Neural cell (in vitro differentiated cells): ENCODE results near the gene AEBP1. TPM values are rescaled to one million over a fixed set of nuclear protein-coding genes. Genes with fewer than 3 reads are reported as not detected.

Experiments used
- H2AFZ ChIP-seq: fragments of 200-600, 300-800 bp; sonication (generic), shearing (Covaris generic); 2 replicates; pipeline ENCODE4 v1.6.0; 2014; ENCODE audit warnings: low read depth, mild to moderate bottlenecking, antibody characterized with exemption, low read length, moderate library complexity
- H3F3A ChIP-seq: fragments of 200-600 bp; shearing (Covaris generic); 2 replicates; pipeline ENCODE4 v1.6.1; 2016; ENCODE audit warnings: mild to moderate bottlenecking, moderate library complexity, mixed read lengths, antibody characterized with exemption, low read length; ENCODE audit not compliant: insufficient read depth, poor library complexity, severe bottlenecking
- H3K27ac ChIP-seq: fragments of 200-600, 300-800 bp; sonication (generic), shearing (Covaris generic); 2 replicates; pipeline ENCODE4 v1.5.1; 2014; ENCODE audit warnings: mild to moderate bottlenecking, low read length, moderate library complexity
- H3K27me3 ChIP-seq: fragments of 300-800, 200-600 bp; sonication (generic), shearing (Covaris generic); 2 replicates; pipeline ENCODE4 v1.6.0; 2014; ENCODE audit warnings: mild to moderate bottlenecking, low read depth, low read length, moderate library complexity; ENCODE audit not compliant: insufficient read depth
- H3K36me3 ChIP-seq: fragments of 300-800, 200-600 bp; sonication (generic), shearing (Covaris generic); 2 replicates; pipeline ENCODE4 v1.5.1; 2014; ENCODE audit warnings: mild to moderate bottlenecking, antibody characterized with exemption, low read length, moderate library complexity; ENCODE audit not compliant: insufficient read depth
- H3K4me2 ChIP-seq: fragments of 300-800, 200-600 bp; sonication (generic), shearing (Covaris generic); 2 replicates; pipeline ENCODE4 v1.6.0; 2014; ENCODE audit warnings: mild to moderate bottlenecking, low read length
- H3K4me3 ChIP-seq: fragments of 300-800, 200-600 bp; sonication (generic), shearing (Covaris generic); 2 replicates; pipeline ENCODE4 v1.5.1; 2014; ENCODE audit warnings: mild to moderate bottlenecking, low read length, moderate library complexity
- H3K79me2 ChIP-seq: fragments of 200-600 bp; shearing (Covaris generic); replicated peaks from 2 replicates; pipeline ENCODE4 v1.6.0; 2014; ENCODE audit warnings: mild to moderate bottlenecking, low read length, moderate library complexity; ENCODE audit not compliant: insufficient read depth
- H3K9ac ChIP-seq: fragments of 300-800, 200-600 bp; sonication (generic), shearing (Covaris generic); 2 replicates; pipeline ENCODE4 v1.6.1; 2016; ENCODE audit warnings: mild to moderate bottlenecking, low read length, mixed read lengths
- H3K9me2 ChIP-seq: fragments of 200-600 bp; shearing (Covaris generic); 2 replicates; pipeline ENCODE4 v1.6.1; 2016; ENCODE audit warnings: mild to moderate bottlenecking, low read length, mixed read lengths; ENCODE audit not compliant: insufficient read depth
- H3K9me3 ChIP-seq: fragments of 200-600, 300-800 bp; sonication (generic), shearing (Covaris generic); 2 replicates; pipeline ENCODE4 v1.6.1; 2016; ENCODE audit warnings: mild to moderate bottlenecking, mixed run types, low read length, moderate library complexity, mixed read lengths
- H4K20me1 ChIP-seq: fragments of 200-600 bp; shearing (Covaris generic); 2 replicates; pipeline ENCODE4 v1.6.1; 2016; ENCODE audit warnings: mild to moderate bottlenecking, mixed run types; ENCODE audit not compliant: insufficient read depth
- EP300 ChIP-seq: fragments of 450-650 bp; conservative IDR thresholded peaks from 2 replicates; pipeline ENCODE4 v1.6.1; 2014; ENCODE audit warnings: antibody characterized with exemption, mild to moderate bottlenecking, moderate library complexity; ENCODE audit not compliant: poor library complexity, severe bottlenecking
- MXI1 ChIP-seq: fragments of 450-650 bp; conservative IDR thresholded peaks from 2 replicates; pipeline ENCODE4 v1.6.1; 2014; ENCODE audit warnings: antibody characterized with exemption, mild to moderate bottlenecking; ENCODE audit not compliant: poor library complexity, severe bottlenecking
- POLR2AphosphoS5 ChIP-seq: IDR thresholded peaks from 2 replicates; pipeline ENCODE4 v1.6.1; 2012
- RAD21 ChIP-seq: fragments of 450-650 bp; conservative IDR thresholded peaks from 2 replicates; pipeline ENCODE4 v1.6.1; 2014; ENCODE audit warnings: antibody characterized with exemption, mild to moderate bottlenecking, moderate library complexity
- SMC3 ChIP-seq: fragments of 450-650 bp; conservative IDR thresholded peaks from 2 replicates; pipeline ENCODE4 v1.6.1; 2014; ENCODE audit warnings: antibody characterized with exemption, mild to moderate bottlenecking, moderate library complexity; ENCODE audit not compliant: poor library complexity
- TAF1 ChIP-seq: IDR thresholded peaks from 2 replicates; pipeline ENCODE4 v1.6.1; 2012; ENCODE audit warnings: low read depth
- polyA plus RNA-seq: library from polyadenylated mRNA; depleted of rRNA; stranded (reverse); fragments of >200 nt; gene quantifications from 2 replicates; pipeline ENCODE4 v1.2.3, GENCODE V29; 2014
- TF ChIP-seq, protein P1 (sequence below): fragments of 450-650 bp; IDR thresholded peaks from 2 replicates; pipeline ENCODE4 v1.5.1; 2014; ENCODE audit warnings: antibody characterized with exemption, mild to moderate bottlenecking, moderate library complexity; ENCODE audit not compliant: poor library complexity, severe bottlenecking
- TF ChIP-seq, protein P2 (sequence below): IDR thresholded peaks from 2 replicates; pipeline ENCODE4 v1.6.1; 2012; ENCODE audit warnings: borderline replicate concordance

Gene AEBP1
- polyA plus RNA-seq, 1 donor from 2014 or later: 0.30 TPM

DNA sequence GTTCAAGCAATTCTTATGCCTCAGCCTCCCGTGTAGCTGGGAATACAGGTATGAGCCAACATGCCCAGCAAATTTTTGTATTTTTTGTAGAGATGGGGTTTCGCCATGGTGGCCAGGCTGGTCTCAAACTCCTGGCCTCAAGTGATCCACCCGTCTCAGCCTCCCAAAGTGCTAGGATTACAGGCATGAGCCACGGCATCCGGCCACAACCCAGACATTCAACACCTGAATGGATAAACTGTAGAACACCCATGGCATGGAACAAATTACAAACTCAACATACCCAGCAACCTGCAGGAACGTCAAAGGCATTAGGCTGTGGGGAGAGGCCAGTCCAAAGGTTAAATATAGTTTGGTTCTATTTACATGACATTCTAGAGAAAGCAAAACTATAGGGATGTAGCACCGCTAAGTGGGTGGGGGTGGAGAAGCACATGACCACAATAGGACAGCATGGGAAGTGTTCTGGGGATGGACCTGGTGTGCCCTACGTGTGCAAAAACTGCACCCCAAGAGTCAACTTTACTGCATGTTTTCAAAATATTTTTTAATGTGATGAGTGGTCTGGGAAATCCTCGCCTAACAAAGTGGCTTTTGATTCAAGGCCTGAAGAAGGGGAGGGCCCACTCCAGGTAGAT is 32.3 kb upstream of the AEBP1 start:
- Histone ChIP-seq H3K4me2 (no peak overlapping the region), H3K4me3 (no peak overlapping the region), H3K9ac (no peak overlapping the region), H3K27ac (no peak overlapping the region), H3F3A (no peaks in the 10 kb centered on the region), H4K20me1 (no peaks in the 10 kb centered on the region), H3K79me2 (no peaks in the 10 kb centered on the region), H2AFZ (no peak overlapping the region), H3K36me3 (no peaks in the 10 kb centered on the region), H3K9me2 (no peaks in the 10 kb centered on the region), H3K9me3 (no peaks in the 10 kb centered on the region), H3K27me3 (no peaks in the 10 kb centered on the region)
- no peak for TF ChIP-seq TAF1

DNA sequence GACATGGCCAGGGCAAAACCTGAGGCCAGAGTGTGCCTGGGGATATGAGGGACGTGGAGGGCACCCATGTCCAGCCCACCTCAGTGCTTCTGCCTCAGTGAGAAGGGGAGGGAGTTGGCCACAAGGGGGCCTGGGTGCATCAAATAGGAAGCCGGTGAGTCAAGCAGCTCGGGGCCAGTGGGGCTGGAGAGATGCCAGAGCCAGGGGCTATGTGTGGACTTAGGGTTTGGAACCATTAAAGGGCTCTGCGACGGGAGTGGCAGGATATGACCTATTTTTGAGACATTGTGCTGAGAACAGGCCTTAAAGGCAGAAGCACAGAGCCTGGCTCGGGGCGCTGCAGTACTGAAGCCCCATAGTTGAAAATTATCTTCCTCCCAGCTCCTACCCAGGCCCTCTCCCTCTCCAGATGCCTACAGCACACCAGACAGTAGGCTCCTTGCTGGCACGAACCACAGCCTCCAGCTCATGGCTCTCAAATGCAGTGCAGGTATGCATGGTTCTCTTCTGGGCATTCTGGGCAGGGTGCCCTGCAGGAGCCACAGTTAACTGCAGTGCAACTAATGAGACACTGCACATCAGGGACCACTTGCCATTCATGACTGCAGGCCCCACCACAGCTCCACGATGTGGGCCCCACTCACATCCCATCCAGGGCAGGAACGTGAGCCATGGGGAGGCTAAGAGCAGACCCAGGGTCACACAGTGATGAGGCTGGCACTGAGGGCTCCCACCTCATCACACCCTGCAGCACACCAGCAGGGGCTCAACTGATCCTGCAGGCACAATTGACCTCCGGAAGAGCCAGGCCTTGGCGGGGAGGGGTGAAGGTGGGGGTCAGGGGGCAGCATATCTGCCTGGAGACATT is 31.5 kb upstream of the AEBP1 start:
- Histone ChIP-seq H4K20me1 (no peaks in the 10 kb centered on the region), H3K27ac (no peak overlapping the region), H3K4me2 (no peak overlapping the region), H3K9me3 (no peaks in the 10 kb centered on the region), H3K36me3 (no peaks in the 10 kb centered on the region), H3K9me2 (no peaks in the 10 kb centered on the region), H3K4me3 (no peak overlapping the region), H3F3A (no peaks in the 10 kb centered on the region), H3K27me3 (no peaks in the 10 kb centered on the region), H3K9ac (no peak overlapping the region), H3K79me2 (no peaks in the 10 kb centered on the region), H2AFZ (no peak overlapping the region)
- TF ChIP-seq RAD21 (no peak), POLR2AphosphoS5 (peak; percentile 6), SMC3 (peak; percentile 48)
- TF ChIP-seq, protein P1, sequence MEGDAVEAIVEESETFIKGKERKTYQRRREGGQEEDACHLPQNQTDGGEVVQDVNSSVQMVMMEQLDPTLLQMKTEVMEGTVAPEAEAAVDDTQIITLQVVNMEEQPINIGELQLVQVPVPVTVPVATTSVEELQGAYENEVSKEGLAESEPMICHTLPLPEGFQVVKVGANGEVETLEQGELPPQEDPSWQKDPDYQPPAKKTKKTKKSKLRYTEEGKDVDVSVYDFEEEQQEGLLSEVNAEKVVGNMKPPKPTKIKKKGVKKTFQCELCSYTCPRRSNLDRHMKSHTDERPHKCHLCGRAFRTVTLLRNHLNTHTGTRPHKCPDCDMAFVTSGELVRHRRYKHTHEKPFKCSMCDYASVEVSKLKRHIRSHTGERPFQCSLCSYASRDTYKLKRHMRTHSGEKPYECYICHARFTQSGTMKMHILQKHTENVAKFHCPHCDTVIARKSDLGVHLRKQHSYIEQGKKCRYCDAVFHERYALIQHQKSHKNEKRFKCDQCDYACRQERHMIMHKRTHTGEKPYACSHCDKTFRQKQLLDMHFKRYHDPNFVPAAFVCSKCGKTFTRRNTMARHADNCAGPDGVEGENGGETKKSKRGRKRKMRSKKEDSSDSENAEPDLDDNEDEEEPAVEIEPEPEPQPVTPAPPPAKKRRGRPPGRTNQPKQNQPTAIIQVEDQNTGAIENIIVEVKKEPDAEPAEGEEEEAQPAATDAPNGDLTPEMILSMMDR: peak; percentile 53
- TF ChIP-seq, protein P2, sequence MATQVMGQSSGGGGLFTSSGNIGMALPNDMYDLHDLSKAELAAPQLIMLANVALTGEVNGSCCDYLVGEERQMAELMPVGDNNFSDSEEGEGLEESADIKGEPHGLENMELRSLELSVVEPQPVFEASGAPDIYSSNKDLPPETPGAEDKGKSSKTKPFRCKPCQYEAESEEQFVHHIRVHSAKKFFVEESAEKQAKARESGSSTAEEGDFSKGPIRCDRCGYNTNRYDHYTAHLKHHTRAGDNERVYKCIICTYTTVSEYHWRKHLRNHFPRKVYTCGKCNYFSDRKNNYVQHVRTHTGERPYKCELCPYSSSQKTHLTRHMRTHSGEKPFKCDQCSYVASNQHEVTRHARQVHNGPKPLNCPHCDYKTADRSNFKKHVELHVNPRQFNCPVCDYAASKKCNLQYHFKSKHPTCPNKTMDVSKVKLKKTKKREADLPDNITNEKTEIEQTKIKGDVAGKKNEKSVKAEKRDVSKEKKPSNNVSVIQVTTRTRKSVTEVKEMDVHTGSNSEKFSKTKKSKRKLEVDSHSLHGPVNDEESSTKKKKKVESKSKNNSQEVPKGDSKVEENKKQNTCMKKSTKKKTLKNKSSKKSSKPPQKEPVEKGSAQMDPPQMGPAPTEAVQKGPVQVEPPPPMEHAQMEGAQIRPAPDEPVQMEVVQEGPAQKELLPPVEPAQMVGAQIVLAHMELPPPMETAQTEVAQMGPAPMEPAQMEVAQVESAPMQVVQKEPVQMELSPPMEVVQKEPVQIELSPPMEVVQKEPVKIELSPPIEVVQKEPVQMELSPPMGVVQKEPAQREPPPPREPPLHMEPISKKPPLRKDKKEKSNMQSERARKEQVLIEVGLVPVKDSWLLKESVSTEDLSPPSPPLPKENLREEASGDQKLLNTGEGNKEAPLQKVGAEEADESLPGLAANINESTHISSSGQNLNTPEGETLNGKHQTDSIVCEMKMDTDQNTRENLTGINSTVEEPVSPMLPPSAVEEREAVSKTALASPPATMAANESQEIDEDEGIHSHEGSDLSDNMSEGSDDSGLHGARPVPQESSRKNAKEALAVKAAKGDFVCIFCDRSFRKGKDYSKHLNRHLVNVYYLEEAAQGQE: no peak

DNA sequence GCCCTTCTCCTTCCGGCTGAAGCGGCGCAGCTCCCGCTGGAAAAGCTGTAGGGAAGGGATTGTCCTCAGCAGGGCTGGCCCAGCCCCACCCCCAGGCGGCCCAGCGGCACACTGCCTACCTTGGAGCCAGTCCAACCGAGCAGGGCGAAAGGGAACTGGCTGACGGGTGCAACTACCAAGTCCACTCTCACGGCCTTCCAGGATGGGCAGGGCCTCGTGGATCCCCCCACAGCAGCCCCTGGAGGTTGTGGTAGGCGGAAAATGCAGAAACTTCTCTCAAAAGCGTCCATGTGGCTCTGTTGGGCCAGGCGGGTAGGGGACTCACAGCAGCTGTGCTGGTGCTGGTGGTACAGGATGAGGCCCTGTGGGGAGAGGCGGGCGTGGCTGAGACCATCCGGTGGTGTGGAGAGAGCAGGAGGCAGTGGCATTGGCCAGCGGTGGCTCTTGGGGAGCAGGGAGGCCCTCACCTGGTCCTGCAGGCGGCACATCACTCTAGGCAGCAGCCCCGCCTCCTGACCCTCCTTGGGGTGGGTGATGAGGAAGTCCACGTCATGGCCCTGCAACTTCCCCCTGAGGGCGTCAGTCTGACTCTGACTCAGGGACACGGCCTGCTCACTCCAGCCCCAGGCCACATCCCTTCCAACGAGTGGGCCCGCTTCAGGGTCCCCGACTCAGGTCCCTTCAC is 30.3 kb upstream of the AEBP1 start:
- no peak overlapping the region for H3K4me3 ChIP-seq
- no peak overlapping the region for H3K4me2 ChIP-seq
- TF ChIP-seq POLR2AphosphoS5 (no peak), RAD21 (no peak), EP300 (no peak), MXI1 (no peak)
- TF ChIP-seq, protein P1: no peak
- TF ChIP-seq, protein P2: no peak

More for the DNA sequence above, 30.3 kb upstream of the AEBP1 start:
- H2AFZ ChIP-seq: no peak overlapping the region
- no peaks in the 10 kb centered on the region for H3F3A ChIP-seq
- no peaks in the 10 kb centered on the region for H3K9me2 ChIP-seq
- H4K20me1 ChIP-seq: no peaks in the 10 kb centered on the region
- no peak overlapping the region for H3K27ac ChIP-seq
- H3K9ac ChIP-seq: no peak overlapping the region
- no peaks in the 10 kb centered on the region for H3K79me2 ChIP-seq
- H3K9me3 ChIP-seq: no peaks in the 10 kb centered on the region
- no peaks in the 10 kb centered on the region for H3K36me3 ChIP-seq
- no peaks in the 10 kb centered on the region for H3K27me3 ChIP-seq
